ENCODE data around the gene SARNP.

Gene SARNP

GRCh38 chr12:55744340-55745030, 73.0 kb downstream of the SARNP start:
- peak overlapping the region; percentile 60; the same call in 1 of the 2 replicates for H3K9ac ChIP-seq (ENCODE audit: low read length)
- no peaks in the 10 kb centered on the region for H3K9me2 ChIP-seq (ENCODE audit: low read depth, low read length)
- no peaks in the 10 kb centered on the region for H3K9me3 ChIP-seq (ENCODE audit: low read length)
- H3K27ac ChIP-seq (ENCODE audit: low read depth, low read length, poor library complexity, severe bottlenecking), result no peak overlapping the region
- no peaks in the 10 kb centered on the region for H3K36me3 ChIP-seq (ENCODE audit: insufficient read depth, low read length)
- no peaks in the 10 kb centered on the region for H4K20me1 ChIP-seq (ENCODE audit: insufficient read depth, low read length)
- H3K4me1 ChIP-seq (ENCODE audit: insufficient read depth, low read length, severe bottlenecking), result peaks cover 34% of the 10 kb centered on the region
- no peak overlapping the region for H2AFZ ChIP-seq (ENCODE audit: low read length)
- peaks cover 7% of the 10 kb centered on the region for H3K27me3 ChIP-seq (ENCODE audit: insufficient read depth, low read length)
- H3F3A ChIP-seq (ENCODE audit: insufficient read depth, low read length), result no peaks in the 10 kb centered on the region
- H3K4me2 ChIP-seq (ENCODE audit: low read length), result peak overlapping the region; percentile 92
- peak overlapping the region; percentile 66 for H3K4me3 ChIP-seq (ENCODE audit: low read depth, low read length, poor library complexity, severe bottlenecking)
- no peaks in the 10 kb centered on the region for H3K79me2 ChIP-seq (ENCODE audit: insufficient read depth, low read length)
- no peak for TF ChIP-seq EZH2 (IDR thresholded peaks at IDR 0.05; ENCODE audit: borderline replicate concordance, low read length)
- TF ChIP-seq, protein P1, sequence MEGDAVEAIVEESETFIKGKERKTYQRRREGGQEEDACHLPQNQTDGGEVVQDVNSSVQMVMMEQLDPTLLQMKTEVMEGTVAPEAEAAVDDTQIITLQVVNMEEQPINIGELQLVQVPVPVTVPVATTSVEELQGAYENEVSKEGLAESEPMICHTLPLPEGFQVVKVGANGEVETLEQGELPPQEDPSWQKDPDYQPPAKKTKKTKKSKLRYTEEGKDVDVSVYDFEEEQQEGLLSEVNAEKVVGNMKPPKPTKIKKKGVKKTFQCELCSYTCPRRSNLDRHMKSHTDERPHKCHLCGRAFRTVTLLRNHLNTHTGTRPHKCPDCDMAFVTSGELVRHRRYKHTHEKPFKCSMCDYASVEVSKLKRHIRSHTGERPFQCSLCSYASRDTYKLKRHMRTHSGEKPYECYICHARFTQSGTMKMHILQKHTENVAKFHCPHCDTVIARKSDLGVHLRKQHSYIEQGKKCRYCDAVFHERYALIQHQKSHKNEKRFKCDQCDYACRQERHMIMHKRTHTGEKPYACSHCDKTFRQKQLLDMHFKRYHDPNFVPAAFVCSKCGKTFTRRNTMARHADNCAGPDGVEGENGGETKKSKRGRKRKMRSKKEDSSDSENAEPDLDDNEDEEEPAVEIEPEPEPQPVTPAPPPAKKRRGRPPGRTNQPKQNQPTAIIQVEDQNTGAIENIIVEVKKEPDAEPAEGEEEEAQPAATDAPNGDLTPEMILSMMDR (IDR thresholded peaks at IDR 0.05; ENCODE audit: low read length), result no peak

GRCh38 chr12:55743406-55744339, 73.9 kb downstream of the SARNP start:
- no peaks in the 10 kb centered on the region for H3K36me3 ChIP-seq (ENCODE audit: insufficient read depth, low read length)
- H3K9me3 ChIP-seq (ENCODE audit: low read length), result no peaks in the 10 kb centered on the region
- no peaks in the 10 kb centered on the region for H3K79me2 ChIP-seq (ENCODE audit: insufficient read depth, low read length)
- no peaks in the 10 kb centered on the region for H3F3A ChIP-seq (ENCODE audit: insufficient read depth, low read length)
- peak overlapping the region; percentile 60 for H3K9ac ChIP-seq (ENCODE audit: low read length)
- peaks cover 7% of the 10 kb centered on the region for H3K27me3 ChIP-seq (ENCODE audit: insufficient read depth, low read length)
- H3K9me2 ChIP-seq (ENCODE audit: low read depth, low read length), result no peaks in the 10 kb centered on the region
- peak overlapping the region; percentile 92 for H3K4me2 ChIP-seq (ENCODE audit: low read length)
- peaks cover 34% of the 10 kb centered on the region for H3K4me1 ChIP-seq (ENCODE audit: insufficient read depth, low read length, severe bottlenecking)
- no peak for TF ChIP-seq EZH2 (IDR thresholded peaks at IDR 0.05; ENCODE audit: borderline replicate concordance, low read length)
- TF ChIP-seq, protein P1 (IDR thresholded peaks at IDR 0.05; ENCODE audit: low read length), result peak; percentile 10; the same call in 1 of the 2 replicates
- H3K4me3 ChIP-seq (ENCODE audit: low read depth, low read length, poor library complexity, severe bottlenecking), result peak overlapping the region; percentile 66
- H2AFZ ChIP-seq (ENCODE audit: low read length), result no peak overlapping the region
- no peaks in the 10 kb centered on the region for H4K20me1 ChIP-seq (ENCODE audit: insufficient read depth, low read length)
- H3K27ac ChIP-seq (ENCODE audit: low read depth, low read length, poor library complexity, severe bottlenecking), result no peak overlapping the region

DNA sequence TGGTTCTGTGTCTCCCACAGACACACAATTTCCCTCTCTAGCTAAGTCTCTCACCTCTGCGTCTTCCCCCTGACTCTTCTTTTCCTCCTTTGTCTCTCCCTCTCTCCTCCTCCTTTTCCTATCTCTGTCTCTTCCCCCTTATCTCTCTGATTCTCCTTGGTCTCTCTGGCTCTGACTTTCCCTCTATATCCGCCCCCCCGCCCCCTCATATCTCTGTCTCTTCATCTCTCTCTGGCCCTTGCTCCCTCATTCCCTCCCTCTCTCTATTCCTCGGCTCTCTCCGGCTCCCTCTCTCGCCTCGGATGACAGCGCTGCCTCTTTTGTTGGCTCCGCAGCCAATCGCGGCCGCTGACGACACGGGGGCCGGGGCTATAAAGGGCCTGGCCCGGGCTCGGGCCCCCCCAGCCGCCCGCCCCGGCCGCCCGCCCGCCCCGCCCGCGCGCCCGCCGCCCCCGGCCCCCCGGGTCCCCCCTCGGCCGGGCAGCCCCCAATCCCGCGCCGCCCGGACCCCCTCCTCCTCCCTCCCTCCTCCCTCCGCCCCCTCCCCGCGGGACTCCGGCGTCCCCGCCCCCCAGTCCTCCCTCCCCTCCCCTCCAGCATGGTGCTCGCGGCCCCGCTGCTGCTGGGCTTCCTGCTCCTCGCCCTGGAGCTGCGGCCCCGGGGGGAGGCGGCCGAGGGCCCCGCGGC, 74.7 kb downstream of the SARNP start, which contains the start of gene GDF11:
Gene GDF11, plus strand, starts transcription at position 404 of the 687 bp plus-strand sequence. Its CDS starts 195 bp downstream, at position 599.
- Histone ChIP-seq H2AFZ (ENCODE audit: low read length) (no peak within 1 kb of the TSS), H4K20me1 (ENCODE audit: insufficient read depth, low read length) (no peaks in the 10 kb centered on the region), H3K9me3 (ENCODE audit: low read length) (no peaks in the 10 kb centered on the region), H3F3A (ENCODE audit: insufficient read depth, low read length) (no peaks in the 10 kb centered on the region), H3K4me3 (ENCODE audit: low read depth, low read length, poor library complexity, severe bottlenecking) (peak within 1 kb of the TSS; percentile 66), H3K9me2 (ENCODE audit: low read depth, low read length) (no peaks in the 10 kb centered on the region), H3K79me2 (ENCODE audit: insufficient read depth, low read length) (no peaks in the 10 kb centered on the region), H3K9ac (ENCODE audit: low read length) (peak within 1 kb of the TSS; percentile 60), H3K36me3 (ENCODE audit: insufficient read depth, low read length) (no peaks in the 10 kb centered on the region), H3K4me2 (ENCODE audit: low read length) (peak within 1 kb of the TSS; percentile 92), H3K27me3 (ENCODE audit: insufficient read depth, low read length) (peaks cover 7% of the 10 kb centered on the region), H3K27ac (ENCODE audit: low read depth, low read length, poor library complexity, severe bottlenecking) (no peak within 1 kb of the TSS), H3K4me1 (ENCODE audit: insufficient read depth, low read length, severe bottlenecking) (peaks cover 42% of the 10 kb centered on the region)
- TF ChIP-seq, protein P1 (IDR thresholded peaks at IDR 0.05; ENCODE audit: low read length), result no peak
